ENCODE results near the gene DHX40. TPM values are rescaled to one million over a fixed set of nuclear protein-coding genes. Genes with fewer than 3 reads are reported as not detected.

DHX40 gene
- total and polyA plus RNA-seq, 2 of the 13 experiments (the other 11 are each of a cell fraction or from before 2014, with no cell fraction given): 22.2 to 37.0 TPM

DNA sequence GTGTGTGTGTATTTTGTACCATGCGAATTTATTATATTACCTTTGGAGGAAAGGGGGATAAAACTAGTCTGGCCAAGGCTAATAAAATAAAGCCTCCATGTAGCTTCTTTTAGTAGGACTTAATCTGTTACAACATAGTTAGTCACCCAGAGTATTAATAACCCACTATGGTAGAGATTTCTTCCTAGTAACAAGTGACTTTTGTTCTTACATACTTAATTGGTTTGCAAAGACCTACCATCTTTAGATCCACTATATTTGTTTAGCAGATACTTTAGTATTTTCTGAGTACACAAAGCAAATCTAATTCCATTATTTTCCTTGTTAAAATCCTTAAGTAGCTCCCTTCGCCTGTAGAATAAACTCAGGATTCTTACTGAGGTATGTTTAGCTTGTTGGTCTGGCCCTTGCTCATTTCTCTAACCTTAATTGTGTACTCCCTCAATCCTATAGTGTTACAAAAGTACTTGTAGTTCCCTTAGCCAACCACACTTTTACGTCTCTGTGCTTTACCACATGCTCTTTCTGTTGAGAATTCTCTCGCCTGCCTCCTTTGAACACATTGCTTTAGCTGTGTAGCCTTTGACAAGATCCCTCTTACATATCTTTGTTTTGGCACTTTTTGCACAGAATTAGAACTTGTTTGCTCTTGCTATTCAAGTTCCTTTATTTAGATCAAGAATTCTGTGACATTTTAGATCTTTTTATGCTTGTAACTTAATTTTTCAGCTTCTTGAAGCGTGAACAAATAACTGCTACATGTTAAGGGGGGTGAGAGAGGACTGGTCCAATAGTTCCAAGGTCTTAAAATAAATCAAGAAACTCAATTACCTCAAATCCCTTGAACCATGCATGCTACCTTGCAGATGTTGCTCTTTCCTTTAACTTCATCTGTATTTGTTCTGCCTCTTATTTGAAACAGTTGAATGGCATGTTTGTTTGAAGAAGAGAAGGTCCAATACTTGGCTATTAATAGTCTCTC, 78.0 kb downstream of the DHX40 start:
- Histone ChIP-seq H2AFZ (ENCODE audit: low read length) (no peak overlapping the region), H3K79me2 (ENCODE audit: insufficient read depth, low read length) (peaks cover 81% of the 10 kb centered on the region), H3K9me3 (ENCODE audit: low read length) (no peaks in the 10 kb centered on the region), H3K4me2 (ENCODE audit: low read depth, low read length) (no peak overlapping the region), H4K20me1 (ENCODE audit: insufficient read depth, low read length) (peaks cover 68% of the 10 kb centered on the region), H3K4me1 (ENCODE audit: insufficient read depth, low read length) (peaks cover 22% of the 10 kb centered on the region), H3K36me3 (replicated peaks in 1 of 2; ENCODE audit: control insufficient read depth in 1 of 2, insufficient read depth in 2 of 2, low read length in 2 of 2) (peaks cover 19 to 55% of the 10 kb centered on the region in 2 experiments), H3K27ac (ENCODE audit: extremely low read length, insufficient read depth, low read length) (no peak overlapping the region), H3K9ac (ENCODE audit: insufficient read depth, low read depth, low read length) (no peak overlapping the region), H3K27me3 (ENCODE audit: control insufficient read depth in 1 of 2, insufficient read depth in 2 of 2, low read length in 2 of 2) (no peaks in the 10 kb centered on the region), H3K4me3 (replicated peaks in 1 of 3; ENCODE audit: insufficient read depth in 1 of 3, low read depth in 2 of 3, low read length in 3 of 3) (no peak overlapping the region)
- peak; percentile 87 for TF ChIP-seq RFX5 (IDR thresholded peaks at IDR 0.05; ENCODE audit: low read depth, low read length)
- TF ChIP-seq ZNF670 (CRISPR knock-in tag; IDR thresholded peaks at IDR 0.05; ENCODE audit: borderline replicate concordance): no peak
- TF ChIP-seq RFXANK (CRISPR knock-in tag; IDR thresholded peaks at IDR 0.05): 0 out of 2 replicates have a peak, but pooled peaks have one; percentile 29
- no TSS peak for BruUV-seq (replicated peaks)
- ATAC-seq (peak; percentile 38; the same call in 2 of the 3 replicates), FAIRE-seq (no peak), DNase-seq (ENCODE audit: low spot score) (no peak)
- in situ Hi-C loops (cut with HindIII; ENCODE audit: extremely low pct_ligation_motif_present, low pct_unique_long_range_greater_than_20kb): no loop called here
- ChIA-PET CTCF (ENCODE audit: low intra/inter-chr PET ratio, low total read pairs) (no interaction called here), POLR2A (interaction anchor here (0.9 to 1.7 kb wide), 2 partner anchors 9 to 24 kb away, joined by 3 read pairs; partner anchors contain the start of gene CLTC)
- intact Hi-C loops (cut with micrococcal nuclease; ENCODE audit: unreplicated experiment): no loop called here
- 96% methylated on average over 5 of the region's 5 CpGs for WGBS (ENCODE audit: low lambda C conversion rate)

DNA sequence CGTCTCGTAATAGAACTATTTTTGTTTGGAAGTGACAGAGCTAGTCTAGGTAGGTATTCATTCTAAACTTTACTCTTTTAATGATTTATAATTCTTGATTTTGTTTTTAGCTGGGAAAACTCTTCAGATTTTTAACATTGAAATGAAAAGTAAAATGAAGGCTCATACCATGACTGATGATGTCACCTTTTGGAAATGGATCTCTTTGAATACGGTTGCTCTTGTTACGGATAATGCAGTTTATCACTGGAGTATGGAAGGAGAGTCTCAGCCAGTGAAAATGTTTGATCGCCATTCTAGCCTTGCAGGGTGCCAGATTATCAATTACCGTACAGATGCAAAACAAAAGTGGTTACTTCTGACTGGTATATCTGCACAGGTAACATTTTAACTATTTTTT, 81.9 kb downstream of the DHX40 start:
- in situ Hi-C loops (cut with HindIII; ENCODE audit: extremely low pct_ligation_motif_present, low pct_unique_long_range_greater_than_20kb): no loop called here
- Histone ChIP-seq H2AFZ (ENCODE audit: low read length) (no peak overlapping the region), H3K9me3 (ENCODE audit: low read length) (no peaks in the 10 kb centered on the region), H3K9ac (ENCODE audit: insufficient read depth, low read depth, low read length) (no peak overlapping the region), H3K36me3 (replicated peaks in 1 of 2; ENCODE audit: control insufficient read depth in 1 of 2, insufficient read depth in 2 of 2, low read length in 2 of 2) (peaks cover 34 to 90% of the 10 kb centered on the region in 2 experiments), H4K20me1 (ENCODE audit: insufficient read depth, low read length) (peaks cover 34% of the 10 kb centered on the region), H3K79me2 (ENCODE audit: insufficient read depth, low read length) (peaks cover 47% of the 10 kb centered on the region), H3K4me1 (ENCODE audit: insufficient read depth, low read length) (peaks cover under 1% of the 10 kb centered on the region; the same call in 1 of the 2 replicates), H3K4me3 (replicated peaks in 1 of 3; ENCODE audit: insufficient read depth in 1 of 3, low read depth in 2 of 3, low read length in 3 of 3) (no peak overlapping the region), H3K27ac (ENCODE audit: extremely low read length, insufficient read depth, low read length) (no peak overlapping the region), H3K27me3 (ENCODE audit: control insufficient read depth in 1 of 2, insufficient read depth in 2 of 2, low read length in 2 of 2) (no peaks in the 10 kb centered on the region), H3K4me2 (ENCODE audit: low read depth, low read length) (no peak overlapping the region)
- ChIA-PET CTCF (ENCODE audit: low intra/inter-chr PET ratio, low total read pairs) (no interaction called here), POLR2A (no interaction called here)
- FAIRE-seq (no peak), DNase-seq (ENCODE audit: low spot score) (no peak), ATAC-seq (no peak)
- intact Hi-C loops (cut with micrococcal nuclease; ENCODE audit: unreplicated experiment): no loop called here
- WGBS (ENCODE audit: low lambda C conversion rate): 95% methylated on average over 6 of the region's 6 CpGs
- no TSS peak for BruUV-seq (replicated peaks)
- TF ChIP-seq CREB1 (IDR thresholded peaks at IDR 0.05) (peak; percentile 21; the same call in 1 of the 2 replicates), CREB1 (CRISPR knock-in tag; IDR thresholded peaks at IDR 0.05) (no peak), ATF7 (IDR thresholded peaks at IDR 0.05) (peak; percentile 89), ATF7 (CRISPR knock-in tag; IDR thresholded peaks at IDR 0.05) (no peak)
- TF ChIP-seq, protein P1, sequence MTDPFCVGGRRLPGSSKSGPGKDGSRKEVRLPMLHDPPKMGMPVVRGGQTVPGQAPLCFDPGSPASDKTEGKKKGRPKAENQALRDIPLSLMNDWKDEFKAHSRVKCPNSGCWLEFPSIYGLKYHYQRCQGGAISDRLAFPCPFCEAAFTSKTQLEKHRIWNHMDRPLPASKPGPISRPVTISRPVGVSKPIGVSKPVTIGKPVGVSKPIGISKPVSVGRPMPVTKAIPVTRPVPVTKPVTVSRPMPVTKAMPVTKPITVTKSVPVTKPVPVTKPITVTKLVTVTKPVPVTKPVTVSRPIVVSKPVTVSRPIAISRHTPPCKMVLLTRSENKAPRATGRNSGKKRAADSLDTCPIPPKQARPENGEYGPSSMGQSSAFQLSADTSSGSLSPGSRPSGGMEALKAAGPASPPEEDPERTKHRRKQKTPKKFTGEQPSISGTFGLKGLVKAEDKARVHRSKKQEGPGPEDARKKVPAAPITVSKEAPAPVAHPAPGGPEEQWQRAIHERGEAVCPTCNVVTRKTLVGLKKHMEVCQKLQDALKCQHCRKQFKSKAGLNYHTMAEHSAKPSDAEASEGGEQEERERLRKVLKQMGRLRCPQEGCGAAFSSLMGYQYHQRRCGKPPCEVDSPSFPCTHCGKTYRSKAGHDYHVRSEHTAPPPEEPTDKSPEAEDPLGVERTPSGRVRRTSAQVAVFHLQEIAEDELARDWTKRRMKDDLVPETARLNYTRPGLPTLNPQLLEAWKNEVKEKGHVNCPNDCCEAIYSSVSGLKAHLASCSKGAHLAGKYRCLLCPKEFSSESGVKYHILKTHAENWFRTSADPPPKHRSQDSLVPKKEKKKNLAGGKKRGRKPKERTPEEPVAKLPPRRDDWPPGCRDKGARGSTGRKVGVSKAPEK (CRISPR knock-in tag; IDR thresholded peaks at IDR 0.05; ENCODE audit: borderline replicate concordance): no peak

All from HepG2 (cell line).